Effector CD8-positive, alpha-beta T cell (primary cell): ENCODE measurements around the gene NGDN.
A peak's percentile ranks its signal among the peaks of the same experiment; 100 is the strongest.
"Not testable (repeated sequence)": the region's sequence is repeated elsewhere in the genome, so short reads cannot be mapped to it uniquely, and the experiment has no call there.

ENCODE experiments used
- DNase-seq: peaks from one replicate; lab custom pipeline; 2025; lab: John Stamatoyannopoulos, UW
- total RNA-seq, 4 experiments: gene quantifications; one replicate each; lab custom pipeline; 2026; lab: John Stamatoyannopoulos, UW

Gene NGDN, protein sequence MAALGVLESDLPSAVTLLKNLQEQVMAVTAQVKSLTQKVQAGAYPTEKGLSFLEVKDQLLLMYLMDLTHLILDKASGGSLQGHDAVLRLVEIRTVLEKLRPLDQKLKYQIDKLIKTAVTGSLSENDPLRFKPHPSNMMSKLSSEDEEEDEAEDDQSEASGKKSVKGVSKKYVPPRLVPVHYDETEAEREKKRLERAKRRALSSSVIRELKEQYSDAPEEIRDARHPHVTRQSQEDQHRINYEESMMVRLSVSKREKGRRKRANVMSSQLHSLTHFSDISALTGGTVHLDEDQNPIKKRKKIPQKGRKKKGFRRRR
- 73.9 to 100 (median 82.4) reads per million in 4 experiments for total RNA-seq

DNA sequence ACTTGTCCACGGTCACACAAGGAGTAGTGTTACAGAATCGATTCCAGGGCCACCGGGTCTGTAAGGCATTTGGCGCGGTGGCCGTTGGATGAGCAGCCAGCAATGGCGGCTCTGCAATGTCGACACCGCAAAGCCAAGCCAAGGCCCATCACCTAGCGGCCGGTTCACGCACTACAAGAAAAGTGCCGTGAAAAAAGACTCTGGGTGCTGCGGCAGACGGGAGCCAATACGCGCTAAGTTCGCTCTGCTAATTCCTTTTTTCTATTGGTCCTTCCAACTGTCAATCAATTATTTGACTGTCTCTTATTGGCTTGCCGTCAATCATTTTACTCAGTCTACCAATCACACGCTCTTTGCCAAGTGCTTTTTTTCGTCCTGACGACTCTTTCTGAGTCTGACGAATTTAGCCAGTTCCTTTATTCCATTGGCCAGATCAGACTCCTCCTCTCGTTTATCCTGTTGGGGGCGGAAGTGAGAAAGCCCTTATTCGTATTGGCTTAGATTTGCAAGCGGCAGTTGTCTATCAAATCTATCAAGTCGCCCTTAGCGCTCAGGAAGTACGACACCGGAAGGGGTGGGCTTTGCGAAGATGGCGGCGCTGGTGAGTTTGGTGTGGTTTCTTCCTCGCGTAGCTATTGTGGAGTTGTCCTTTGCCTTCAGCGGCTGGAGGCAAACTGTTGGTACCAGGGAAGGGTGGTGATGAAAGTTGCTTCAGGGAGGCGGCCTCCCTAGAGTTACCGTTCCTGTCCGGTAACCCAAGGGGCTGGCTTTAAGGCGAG lies at the start of gene NGDN:
TSS of gene NGDN (plus strand) at position 577 of the 779 bp plus-strand sequence. CDS start at position 590, 13 bp downstream.
- DNase-seq = peak; percentile 87

DNA sequence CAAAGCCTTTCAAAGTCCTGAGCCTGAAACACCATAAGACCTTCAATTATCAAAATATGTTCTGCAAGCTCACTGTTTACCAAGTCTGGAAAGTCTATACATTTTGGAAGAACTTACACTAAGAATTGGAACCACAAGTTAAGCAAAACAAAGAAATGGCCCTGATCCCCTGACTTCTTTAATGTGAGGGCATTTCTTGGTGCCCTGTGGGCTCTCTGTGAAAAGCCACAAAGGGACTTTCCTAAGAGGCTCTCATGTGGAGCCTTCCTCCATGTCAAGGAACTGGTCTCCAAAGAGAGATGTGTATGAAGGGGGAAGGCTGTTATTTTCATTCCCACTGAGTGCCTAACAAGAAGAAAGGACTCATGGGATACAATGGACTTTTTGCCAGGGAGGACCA lies 47.9 kb upstream of the NGDN start:
- DNase-seq = no peak

DNA sequence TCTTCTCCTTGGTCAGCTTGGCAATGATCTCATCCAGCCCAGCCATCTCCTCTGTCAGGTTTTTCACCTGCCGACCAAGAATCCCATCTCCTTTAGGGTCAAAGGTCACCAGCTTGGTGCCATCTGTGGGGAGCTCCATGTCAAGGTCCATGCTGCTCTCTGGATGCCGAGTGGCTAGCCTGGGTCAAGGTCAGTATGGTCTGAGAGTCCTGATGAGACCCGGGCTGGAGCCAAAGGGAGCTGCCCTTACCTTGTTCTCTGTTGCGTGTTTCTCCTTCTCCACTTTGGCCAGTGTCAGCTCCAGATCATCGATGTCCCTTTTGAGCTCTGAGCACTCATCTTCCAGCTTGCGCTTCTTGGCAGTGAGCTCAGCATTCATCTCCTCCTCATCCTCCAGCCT lies 45.8 kb upstream of the NGDN start:
- DNase-seq = no peak

DNA sequence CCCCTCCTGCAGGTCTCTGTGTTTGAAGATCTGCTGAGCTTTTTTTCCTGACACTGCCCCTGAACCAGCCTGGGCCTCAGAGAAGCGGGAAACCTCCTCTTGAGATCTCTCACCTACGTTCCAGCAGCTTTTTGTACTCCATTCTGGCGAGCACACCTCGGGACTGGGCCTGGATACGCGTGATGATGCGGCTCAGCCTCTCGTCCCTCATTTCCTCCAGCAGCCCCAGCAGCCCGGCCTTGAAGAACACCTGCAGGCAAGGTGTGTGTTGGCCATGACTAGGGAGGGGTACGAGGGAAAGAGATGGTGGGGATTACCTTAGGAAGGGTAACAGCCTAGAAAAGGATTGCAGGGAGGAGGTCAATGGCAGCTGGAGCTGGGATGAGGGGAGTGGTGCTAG lies 44.3 kb upstream of the NGDN start:
- no peak for DNase-seq

DNA sequence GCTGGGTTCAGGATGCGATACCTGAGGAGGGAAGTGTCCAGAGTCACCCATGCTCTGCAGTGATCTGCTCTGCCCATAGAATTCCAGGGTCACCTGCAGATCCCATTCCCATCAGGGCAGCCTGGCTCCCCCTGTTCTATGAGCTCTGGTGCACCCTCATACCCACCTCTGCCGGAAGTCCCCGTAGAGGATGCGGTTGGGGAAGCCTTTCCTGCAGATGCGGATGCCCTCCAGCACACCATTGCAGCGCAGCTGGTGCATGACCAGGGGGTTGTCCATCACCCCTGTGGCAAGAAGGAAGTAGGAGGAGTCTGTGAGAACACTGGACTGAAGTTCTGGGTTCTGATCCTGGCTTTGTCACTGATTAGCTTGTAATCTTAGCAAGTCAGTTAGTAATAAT lies 43.7 kb upstream of the NGDN start:
- DNase-seq = not testable (repeated sequence)

DNA sequence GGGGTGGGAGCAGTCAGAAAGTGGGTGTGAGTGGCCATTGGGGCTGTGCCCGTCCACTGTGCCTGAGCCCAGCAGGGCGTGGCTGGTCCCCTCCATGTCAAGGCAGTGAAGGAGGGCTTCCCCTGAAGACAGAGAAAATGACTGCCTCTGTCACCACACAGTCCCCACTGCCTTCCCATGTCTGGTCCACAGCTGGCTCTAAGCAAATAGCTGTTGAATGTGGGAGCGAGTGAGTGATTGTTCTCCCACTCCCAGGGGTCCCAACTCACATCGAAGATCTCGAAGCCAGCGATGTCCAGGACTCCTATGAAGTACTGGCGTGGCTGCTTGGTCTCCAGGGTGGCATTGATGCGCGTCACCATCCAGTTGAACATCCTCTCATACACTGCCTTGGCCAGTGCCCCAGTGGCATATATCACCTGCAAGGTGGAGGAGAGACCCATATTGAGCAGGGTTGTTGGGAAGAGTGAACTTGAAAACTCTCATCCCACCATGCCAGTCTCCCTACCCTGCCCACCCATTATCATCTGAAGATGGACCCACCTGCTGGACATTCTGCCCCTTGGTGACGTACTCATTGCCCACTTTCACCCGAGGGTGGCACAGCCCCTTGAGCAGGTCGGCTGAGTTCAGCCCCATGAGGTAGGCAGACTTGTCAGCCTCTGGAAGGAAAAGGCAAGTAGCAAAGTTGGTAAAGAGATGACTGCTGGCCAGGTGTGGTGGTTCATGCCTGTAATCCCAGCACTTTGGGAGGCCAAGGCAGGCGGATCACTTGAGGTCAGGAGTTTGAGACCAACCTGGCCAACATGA lies 40.6 kb upstream of the NGDN start:
- no peak for DNase-seq

DNA sequence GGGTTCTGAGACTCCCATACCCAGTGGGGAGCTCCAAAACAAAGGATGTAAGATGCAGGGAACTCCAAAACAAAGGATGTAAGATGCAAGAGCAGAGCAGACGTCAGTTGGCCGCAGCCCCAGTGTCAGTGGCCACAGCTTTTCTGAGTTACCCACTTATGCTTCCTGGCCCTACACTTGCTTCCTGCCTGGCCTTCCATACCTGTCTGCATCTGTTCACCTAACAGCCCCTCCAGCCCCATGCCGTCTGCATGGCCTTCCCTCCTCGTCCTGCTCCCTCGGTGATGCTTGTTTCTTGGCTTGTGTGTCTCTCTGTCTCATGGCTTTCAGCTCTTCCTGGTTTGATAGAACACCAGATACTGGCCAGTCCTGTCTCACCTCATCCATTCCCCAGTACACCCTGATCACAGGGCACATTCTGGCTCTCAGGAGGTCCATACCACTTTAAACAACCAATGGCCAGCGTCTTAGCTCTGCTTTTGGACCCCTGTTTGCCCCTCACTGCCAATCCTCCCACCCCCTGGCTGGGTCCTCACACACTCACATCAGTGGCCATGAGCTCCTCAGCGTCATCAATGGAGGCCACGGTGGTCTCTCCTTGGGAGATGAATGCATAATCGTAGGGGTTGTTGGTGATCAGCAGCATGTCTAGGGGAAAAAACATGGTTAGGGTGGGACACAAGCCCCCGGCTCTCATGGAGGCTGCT lies 39.3 kb upstream of the NGDN start:
- DNase-seq = no peak

DNA sequence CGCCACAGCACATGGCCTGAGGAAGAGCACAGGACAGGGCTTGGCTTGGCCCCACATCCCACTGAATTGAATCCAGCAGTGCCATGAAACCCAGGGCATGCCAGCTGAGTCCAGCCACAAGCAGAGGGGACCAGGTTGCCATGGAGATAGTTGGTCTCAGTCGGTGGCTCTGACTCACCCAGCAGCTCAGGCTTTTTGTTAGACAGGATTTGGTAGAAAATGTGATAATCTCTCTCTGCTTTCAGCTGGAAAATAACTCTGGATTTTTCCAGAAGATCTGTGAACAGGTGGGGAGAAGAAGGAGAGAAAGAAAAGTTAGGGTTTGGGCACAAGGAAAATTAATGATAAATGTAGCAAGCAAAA lies 38.8 kb upstream of the NGDN start:
- no peak for DNase-seq

DNA sequence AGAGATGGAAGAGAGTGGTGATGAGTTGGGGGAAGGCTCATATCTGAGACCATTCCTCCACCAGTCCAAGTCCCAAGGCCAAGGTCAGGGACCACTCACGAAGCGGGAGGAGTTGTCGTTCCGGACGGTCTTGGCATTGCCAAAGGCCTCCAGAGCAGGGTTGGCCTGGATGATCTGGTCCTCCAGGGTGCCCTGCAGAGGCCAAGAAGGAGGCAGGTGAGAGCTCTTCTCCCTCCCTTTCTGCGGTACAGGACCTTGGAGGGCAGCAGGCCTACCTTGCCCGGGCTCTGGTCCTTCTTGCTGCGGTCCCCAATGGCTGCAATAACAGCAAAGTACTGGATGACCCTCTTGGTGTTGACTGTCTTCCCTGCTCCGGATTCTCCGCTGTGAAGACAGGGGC lies 38.0 kb upstream of the NGDN start:
- DNase-seq = no peak

DNA sequence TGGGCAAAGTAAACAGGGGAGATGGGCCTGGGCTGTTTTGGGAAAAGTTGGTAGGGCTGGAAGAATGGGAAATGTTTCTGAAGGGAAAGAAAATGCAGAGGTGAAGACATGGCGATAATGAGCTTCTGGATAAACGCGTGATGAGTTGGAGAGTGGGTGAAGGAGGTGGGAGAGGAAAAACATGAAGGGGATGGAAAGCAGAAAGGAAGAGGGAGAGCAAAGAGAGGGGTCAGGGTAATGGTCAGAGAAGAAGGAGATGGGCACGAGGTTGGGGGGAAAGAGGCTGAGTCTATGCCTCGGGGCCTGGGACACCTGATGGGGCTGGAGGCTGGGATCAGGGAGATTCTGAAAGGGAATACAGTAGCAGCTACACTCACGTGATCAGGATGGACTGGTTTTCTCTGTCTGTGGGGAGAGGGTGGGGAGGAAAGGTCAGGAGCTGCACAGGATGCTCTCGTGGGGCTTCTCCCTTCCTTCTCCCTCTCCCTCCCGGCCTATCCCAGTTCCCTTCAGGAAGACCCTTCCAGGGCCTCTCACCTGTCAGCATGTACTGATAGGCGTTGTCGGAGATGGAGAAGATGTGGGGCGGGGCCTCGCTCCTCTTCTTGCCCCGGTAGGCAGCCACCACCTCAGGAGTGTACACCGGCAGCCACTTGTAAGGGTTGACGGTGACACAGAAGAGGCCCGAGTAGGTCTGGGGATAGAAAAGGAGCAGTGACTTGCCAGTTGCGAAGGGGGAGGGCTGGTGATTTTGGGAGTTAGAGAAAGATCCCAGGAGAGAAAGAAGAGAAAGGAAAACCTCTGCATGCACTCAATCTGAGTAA lies 37.2 kb upstream of the NGDN start:
- DNase-seq = no peak

DNA sequence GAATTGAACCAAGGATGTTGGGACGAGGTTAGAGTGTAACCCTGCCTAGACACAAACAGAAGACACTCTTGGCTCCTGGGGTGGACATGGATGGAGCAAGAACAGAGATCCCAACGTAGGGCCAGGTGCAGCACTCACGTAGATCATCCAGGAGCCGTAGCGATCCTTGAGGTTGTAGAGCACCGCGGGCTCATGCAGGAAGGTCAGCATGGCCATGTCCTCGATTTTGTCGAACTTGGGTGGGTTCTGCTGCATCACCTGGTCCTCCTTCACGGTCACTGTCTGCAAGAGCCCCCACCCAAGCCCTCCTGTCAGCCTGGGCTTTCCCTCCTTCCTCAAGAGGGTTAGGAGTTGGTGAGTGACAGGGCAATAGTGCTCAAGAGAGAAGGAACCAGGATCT lies 36.6 kb upstream of the NGDN start:
- DNase-seq = no peak

DNA sequence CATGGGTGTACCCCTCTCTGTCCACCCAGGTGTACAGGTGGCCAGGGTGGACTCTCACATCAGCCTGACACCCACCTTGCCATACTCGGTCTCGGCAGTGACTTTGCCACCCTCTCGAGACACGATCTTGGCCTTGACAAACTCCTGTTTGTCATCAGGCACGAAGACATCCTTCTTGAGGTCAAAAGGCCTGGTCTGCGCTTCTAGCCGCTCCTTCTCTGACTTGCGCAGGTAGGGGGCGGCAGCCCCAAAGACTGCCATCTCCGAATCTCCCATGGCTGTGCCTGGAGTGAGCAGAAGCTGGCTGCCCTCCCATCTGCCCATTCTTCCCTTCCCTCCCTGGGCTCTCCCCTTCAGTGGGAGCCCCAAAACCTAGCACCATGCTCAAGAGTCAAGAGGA lies 36.0 kb upstream of the NGDN start:
- no peak for DNase-seq

DNA sequence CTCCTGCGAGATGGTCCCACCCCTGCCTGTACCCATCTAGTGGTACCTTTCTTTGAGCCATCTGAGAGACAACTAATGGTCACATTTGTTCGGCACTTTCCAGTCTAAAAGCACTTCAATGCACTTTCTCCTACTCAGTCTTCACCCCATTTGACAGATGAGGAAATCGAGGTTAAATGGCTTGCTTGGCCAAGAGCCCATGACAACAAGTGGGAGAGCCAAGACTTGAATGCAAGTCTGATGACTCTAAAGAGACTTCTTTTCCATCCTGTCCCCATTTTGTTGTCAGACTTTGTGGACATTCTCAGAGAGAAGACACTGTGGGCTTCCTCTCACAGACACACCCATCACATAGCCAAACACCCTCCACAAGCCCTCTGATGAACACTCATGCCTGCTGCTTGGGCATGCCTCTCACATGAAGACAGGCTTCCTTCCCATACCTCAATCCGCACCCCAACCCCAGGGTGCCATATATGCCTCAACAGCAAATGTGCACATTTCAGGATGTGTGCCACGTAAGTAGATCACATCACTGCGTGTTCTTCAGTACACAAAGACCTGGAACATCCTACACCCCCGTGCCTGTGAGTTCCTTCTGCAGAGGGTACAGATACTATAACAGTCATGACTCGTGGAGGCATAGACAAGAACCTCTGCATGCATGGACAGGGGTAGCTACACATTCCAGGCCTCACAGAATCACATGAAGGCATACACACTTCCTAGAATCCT lies 34.8 kb upstream of the NGDN start:
- no peak for DNase-seq

DNA sequence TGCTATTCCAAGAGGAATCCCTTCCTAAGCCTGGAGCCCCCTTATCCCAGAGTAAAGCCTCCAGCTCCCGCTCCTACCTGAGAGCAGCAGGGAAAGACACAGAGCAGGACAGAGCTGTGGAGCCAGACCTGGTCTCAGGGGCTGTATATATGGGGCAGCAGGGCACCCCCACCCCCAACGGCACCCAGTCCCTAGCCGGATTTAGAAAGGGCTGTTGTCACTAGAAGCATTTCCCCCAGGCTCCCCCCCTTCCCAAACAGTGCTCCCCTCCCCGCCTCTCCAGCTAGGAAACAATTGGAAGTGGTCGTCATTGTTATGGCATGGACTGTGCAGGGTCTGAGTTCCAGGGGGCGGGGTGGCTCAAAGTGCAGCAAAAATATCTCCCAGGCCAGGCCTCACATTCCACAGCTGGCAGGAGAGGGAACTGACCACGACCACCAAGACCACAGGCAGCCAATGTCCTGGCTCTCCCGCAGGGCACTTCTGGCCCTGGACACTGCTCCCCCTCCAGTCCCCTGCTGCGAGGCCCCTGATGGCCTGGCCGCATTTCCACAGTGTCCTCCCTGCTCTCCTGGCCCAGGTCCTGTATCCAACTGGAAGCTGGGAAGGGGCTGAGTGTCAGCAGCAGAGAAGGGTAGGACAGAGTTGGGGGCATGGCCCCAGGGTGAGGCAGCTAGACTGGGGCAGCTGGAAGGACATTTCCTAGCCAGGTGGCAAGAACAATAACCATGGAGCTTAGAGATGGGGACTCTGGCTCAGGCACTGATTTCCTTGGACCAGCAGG lies 33.8 kb upstream of the NGDN start, which contains the start of gene MYH7:
TSS of gene MYH7 (minus strand) at position 118 of the 784 bp plus-strand sequence. CDS start 1,928 bp downstream, outside the sequence.
- DNase-seq = no peak

DNA sequence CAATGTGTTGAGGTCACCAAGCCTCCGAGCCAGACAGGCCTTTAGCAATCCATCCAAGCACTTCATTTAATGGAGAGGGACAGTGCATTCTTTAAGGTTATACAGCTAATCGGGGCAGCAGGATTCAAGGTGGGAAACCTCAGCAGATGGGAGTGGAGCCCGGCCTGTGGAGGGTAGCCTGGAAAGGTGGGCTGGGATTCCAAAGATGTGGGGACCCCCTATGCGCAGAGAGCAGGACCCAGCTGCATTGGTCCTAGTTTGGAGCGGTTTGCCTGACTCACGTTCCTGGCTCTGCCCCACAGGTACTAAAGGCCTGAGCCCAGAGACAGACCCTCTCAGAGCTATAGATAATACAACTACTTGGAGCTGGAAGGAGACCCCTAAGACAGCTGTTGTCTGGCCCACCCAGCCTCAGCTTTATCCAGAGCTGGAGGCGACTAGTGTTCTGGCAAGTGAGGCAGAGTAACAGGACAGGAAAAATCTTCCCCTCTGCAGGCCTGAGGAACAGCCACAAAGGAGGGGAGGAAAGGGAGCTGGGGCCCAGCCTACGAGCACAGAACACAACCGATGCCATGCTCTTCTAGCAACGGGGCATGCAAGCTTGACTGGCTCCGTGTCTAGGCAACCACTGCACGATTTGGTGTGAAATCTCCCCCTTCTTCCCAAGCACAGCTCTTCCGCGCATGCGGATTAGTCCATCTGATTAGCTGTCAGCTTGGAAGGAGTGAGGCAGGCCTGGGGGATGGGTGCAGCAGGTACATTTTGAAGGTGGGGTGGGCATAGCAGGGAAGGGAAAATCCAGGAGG lies 33.0 kb upstream of the NGDN start:
- DNase-seq = no peak

DNA sequence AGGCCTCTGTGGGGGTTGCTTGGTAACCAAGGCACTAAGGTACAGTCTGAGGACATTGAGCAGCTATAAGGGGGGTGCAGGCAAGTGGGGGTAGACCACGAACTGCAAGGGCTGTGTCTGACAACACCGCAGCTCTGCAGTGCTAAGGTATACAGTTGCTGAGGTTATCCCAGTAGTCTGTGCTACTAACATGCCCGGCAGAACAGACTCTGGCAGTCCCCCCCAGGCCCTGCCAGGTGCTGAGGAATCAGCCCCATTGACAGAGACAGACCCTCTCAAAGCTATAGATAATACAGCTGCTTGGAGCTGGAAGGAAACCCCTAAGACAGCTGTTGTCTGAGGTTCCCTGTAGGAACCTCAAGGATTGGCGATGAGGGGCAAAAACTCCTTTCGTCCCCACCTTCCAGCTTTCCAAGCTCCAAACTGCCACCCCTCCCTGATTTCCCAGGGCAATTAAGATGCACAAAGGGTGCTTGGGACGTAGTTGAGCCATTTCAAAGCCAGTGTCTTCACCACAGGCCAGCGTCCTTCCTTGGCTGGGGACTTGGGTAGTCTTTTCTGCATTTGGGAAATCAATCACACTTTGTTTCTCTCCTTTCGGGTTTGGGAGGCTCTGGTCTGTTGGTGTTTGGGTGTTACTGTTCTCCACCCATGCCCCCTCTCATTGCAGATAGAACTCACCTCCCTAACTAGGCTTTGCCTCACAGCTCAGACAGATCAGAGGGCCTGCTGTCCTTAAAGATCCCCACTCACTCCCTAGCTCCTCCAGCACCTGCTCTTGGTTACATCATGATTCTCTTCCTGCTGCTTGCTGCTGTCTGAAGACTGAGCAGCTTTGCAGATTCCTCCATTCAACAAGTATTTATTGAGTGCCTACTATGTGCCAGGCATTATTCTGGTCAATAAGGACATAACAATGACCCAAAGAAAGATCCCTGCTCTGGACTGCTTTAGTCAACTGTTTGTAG lies 32.1 kb upstream of the NGDN start:
- no peak for DNase-seq
